ENCODE data around the gene PET100. TPM values are rescaled to one million over a fixed set of nuclear protein-coding genes. Genes with fewer than 3 reads are reported as not detected.
A peak's percentile ranks its signal among the peaks of the same experiment; 100 is the strongest.

The PET100 gene
- total RNA-seq, 1 donor from 2014 or later = 186 TPM

GRCh38 chr19:7618348-7618747, 11.2 kb upstream of the PET100 start:
- Mint-ChIP-seq H3K27me3 (ENCODE audit: unreplicated experiment) (peaks cover 6% of the 10 kb centered on the region), H3K4me3 (ENCODE audit: unreplicated experiment) (peak overlapping the region; percentile 8)

GRCh38 chr19:7618771-7619510, 10.7 kb upstream of the PET100 start:
- Mint-ChIP-seq H3K27ac (ENCODE audit: unreplicated experiment) (peak overlapping the region; percentile 89), H3K27me3 (ENCODE audit: unreplicated experiment) (peaks cover 6% of the 10 kb centered on the region), H3K4me3 (ENCODE audit: unreplicated experiment) (peak overlapping the region; percentile 8), H3K36me3 (ENCODE audit: unreplicated experiment) (no peaks in the 10 kb centered on the region), H3K9me3 (ENCODE audit: unreplicated experiment) (peaks cover 7% of the 10 kb centered on the region), H3K4me1 (ENCODE audit: low read depth, unreplicated experiment) (no peaks in the 10 kb centered on the region)
- no peak for TF ChIP-seq CTCF (IDR thresholded peaks at IDR 0.05; ENCODE audit: partially characterized antibody, unreplicated experiment)
- DNase-seq = peak; percentile 43

More at GRCh38 chr19:7618348-7618747, 11.2 kb upstream of the PET100 start:
- Mint-ChIP-seq H3K9me3 (ENCODE audit: unreplicated experiment) (peaks cover 7% of the 10 kb centered on the region), H3K36me3 (ENCODE audit: unreplicated experiment) (no peaks in the 10 kb centered on the region), H3K4me1 (ENCODE audit: low read depth, unreplicated experiment) (no peaks in the 10 kb centered on the region), H3K27ac (ENCODE audit: unreplicated experiment) (peak overlapping the region; percentile 89)
- DNase-seq = no peak
- no peak for TF ChIP-seq CTCF (IDR thresholded peaks at IDR 0.05; ENCODE audit: partially characterized antibody, unreplicated experiment)

- Mint-ChIP-seq H3K4me1 (ENCODE audit: low read depth, unreplicated experiment) (no peaks in the 10 kb centered on the region), H3K36me3 (ENCODE audit: unreplicated experiment) (no peaks in the 10 kb centered on the region), H3K27me3 (ENCODE audit: unreplicated experiment) (peaks cover 3% of the 10 kb centered on the region), H3K4me3 (ENCODE audit: unreplicated experiment) (no peak overlapping the region), H3K9me3 (ENCODE audit: unreplicated experiment) (peaks cover 7% of the 10 kb centered on the region), H3K27ac (ENCODE audit: unreplicated experiment) (no peak overlapping the region)
- DNase-seq = no peak
- no peak for TF ChIP-seq CTCF (IDR thresholded peaks at IDR 0.05; ENCODE audit: partially characterized antibody, unreplicated experiment)
Measured at GRCh38 chr19:7619671-7620441, 9.7 kb upstream of the PET100 start.

- TF ChIP-seq CTCF (IDR thresholded peaks at IDR 0.05; ENCODE audit: partially characterized antibody, unreplicated experiment) = no peak
- no peak overlapping the region for H3K4me3 Mint-ChIP-seq (ENCODE audit: unreplicated experiment)
- no peaks in the 10 kb centered on the region for H3K36me3 Mint-ChIP-seq (ENCODE audit: unreplicated experiment)
- peaks cover 3% of the 10 kb centered on the region for H3K27me3 Mint-ChIP-seq (ENCODE audit: unreplicated experiment)
- no peak for DNase-seq
- peaks cover 7% of the 10 kb centered on the region for H3K9me3 Mint-ChIP-seq (ENCODE audit: unreplicated experiment)
- H3K4me1 Mint-ChIP-seq (ENCODE audit: low read depth, unreplicated experiment) = no peaks in the 10 kb centered on the region
- H3K27ac Mint-ChIP-seq (ENCODE audit: unreplicated experiment) = no peak overlapping the region
Measured at GRCh38 chr19:7620442-7621412, 8.9 kb upstream of the PET100 start.
